Thoracic aorta (tissue), 2 donors: ENCODE results near the gene IAH1. TPM values are rescaled to one million over a fixed set of nuclear protein-coding genes. Genes with fewer than 3 reads are reported as not detected.

Source experiments
- ATAC-seq: fragments of 150-250 bp; one replicate; pipeline ENCODE4 v1.8.0; 2017; ENCODE audit warnings: low read depth; ENCODE audit not compliant: insufficient number of reproducible peaks, low FRiP score
- DNase-seq: peaks from one replicate; pipeline ENCODE4 v3.0.0-alpha.2; 2020; ENCODE audit warnings: low spot score
- H3K27ac ChIP-seq, 2 donors: fragments of 200-600 bp; sonication (generic); 1 replicate in 1 of 2; 2 replicates in 1 of 2; pipeline ENCODE4 v1.5.1; 2016; ENCODE audit warnings: mild to moderate bottlenecking in 2 of 2, moderate library complexity in 2 of 2
- H3K27me3 ChIP-seq: fragments of 200-600 bp; sonication (generic); replicated peaks from 2 replicates; pipeline ENCODE4 v1.6.0; 2016; ENCODE audit warnings: mild to moderate bottlenecking; ENCODE audit not compliant: insufficient read depth
- H3K36me3 ChIP-seq: fragments of 200-600 bp; sonication (generic); one replicate; pipeline ENCODE4 v1.5.1; 2016
- H3K4me1 ChIP-seq, 2 donors: fragments of 200-600 bp; sonication (generic); 1 replicate in 1 of 2; 2 replicates in 1 of 2; pipeline versions ENCODE4 v1.5.1 to v1.6.0; 2016; ENCODE audit warnings: low read depth in 2 of 2, mild to moderate bottlenecking in 1 of 2; ENCODE audit not compliant: control insufficient read depth in 1 of 2
- H3K4me3 ChIP-seq: fragments of 200-600 bp; sonication (generic); 2 replicates; pipeline ENCODE4 v1.5.1; 2016; ENCODE audit warnings: mild to moderate bottlenecking
- H3K9me3 ChIP-seq: fragments of 200-600 bp; sonication (generic); 2 replicates; pipeline ENCODE4 v1.5.1; 2016
- total RNA-seq, 2 donors: library from RNA; depleted of rRNA; stranded (reverse); fragments of >200 nt; gene quantifications; one replicate each; pipeline versions ENCODE4 v1.1.0 to v1.2.3, GENCODE V29; 2016
- TF ChIP-seq, protein P1 (sequence below): fragments of 200-600 bp; sonication (generic); IDR thresholded peaks from one replicate; pipeline ENCODE4 v1.5.1; 2019; ENCODE audit warnings: antibody characterized with exemption

Gene IAH1
- total RNA-seq, 2 donors from 2014 or later = 48.1 to 53.6 TPM

DNA sequence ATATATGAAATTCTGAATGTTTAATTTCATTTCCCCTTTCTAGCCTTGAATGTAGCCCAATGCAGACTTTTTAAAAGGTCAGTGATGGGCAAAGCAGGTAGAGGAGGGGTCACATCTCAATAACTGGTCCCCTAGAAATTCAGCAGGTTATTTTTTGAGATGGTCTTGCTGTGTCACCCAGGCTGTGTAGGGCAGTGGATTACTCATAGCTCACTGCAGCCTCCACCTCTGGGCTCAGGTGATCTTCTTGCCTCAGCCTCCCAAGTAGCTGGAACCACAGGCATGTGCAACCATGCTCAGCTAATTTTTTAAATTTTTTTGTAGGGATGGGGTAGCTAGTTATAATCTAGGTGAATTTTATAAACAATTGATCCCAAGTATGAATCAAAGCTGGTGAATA lies 8.8 kb downstream of the IAH1 start:
- H3K4me3 ChIP-seq = no peak overlapping the region
- H3K27me3 ChIP-seq = no peaks in the 10 kb centered on the region
- ATAC-seq (no peak), DNase-seq (no peak)
- H3K36me3 ChIP-seq = peaks cover 65% of the 10 kb centered on the region
- peaks cover 0 to 13% of the 10 kb centered on the region in 2 donors for H3K4me1 ChIP-seq
- TF ChIP-seq, protein P1, sequence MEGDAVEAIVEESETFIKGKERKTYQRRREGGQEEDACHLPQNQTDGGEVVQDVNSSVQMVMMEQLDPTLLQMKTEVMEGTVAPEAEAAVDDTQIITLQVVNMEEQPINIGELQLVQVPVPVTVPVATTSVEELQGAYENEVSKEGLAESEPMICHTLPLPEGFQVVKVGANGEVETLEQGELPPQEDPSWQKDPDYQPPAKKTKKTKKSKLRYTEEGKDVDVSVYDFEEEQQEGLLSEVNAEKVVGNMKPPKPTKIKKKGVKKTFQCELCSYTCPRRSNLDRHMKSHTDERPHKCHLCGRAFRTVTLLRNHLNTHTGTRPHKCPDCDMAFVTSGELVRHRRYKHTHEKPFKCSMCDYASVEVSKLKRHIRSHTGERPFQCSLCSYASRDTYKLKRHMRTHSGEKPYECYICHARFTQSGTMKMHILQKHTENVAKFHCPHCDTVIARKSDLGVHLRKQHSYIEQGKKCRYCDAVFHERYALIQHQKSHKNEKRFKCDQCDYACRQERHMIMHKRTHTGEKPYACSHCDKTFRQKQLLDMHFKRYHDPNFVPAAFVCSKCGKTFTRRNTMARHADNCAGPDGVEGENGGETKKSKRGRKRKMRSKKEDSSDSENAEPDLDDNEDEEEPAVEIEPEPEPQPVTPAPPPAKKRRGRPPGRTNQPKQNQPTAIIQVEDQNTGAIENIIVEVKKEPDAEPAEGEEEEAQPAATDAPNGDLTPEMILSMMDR = no peak
- no peak overlapping the region for H3K27ac ChIP-seq
- no peaks in the 10 kb centered on the region for H3K9me3 ChIP-seq

DNA sequence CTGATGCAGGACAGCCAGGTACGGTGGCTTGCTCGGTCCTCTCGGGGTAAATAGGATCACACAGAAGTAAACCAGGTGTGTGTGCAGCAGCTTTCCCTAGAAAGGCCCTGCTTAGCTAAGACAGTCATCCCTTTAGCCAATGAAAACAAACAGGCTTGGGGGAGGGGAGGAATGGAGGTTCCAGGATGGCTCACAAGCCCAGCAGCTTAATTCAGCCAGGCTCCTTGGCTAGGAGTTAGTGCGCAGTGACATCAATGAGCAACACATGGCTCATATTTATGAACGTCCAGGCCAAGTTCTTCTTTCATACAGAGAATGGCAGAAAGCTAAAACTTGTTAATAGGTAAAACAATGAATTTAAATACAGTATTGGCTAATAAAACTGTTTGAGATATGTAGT lies 10.2 kb downstream of the IAH1 start:
- ATAC-seq (no peak), DNase-seq (no peak)
- TF ChIP-seq, protein P1 = no peak
- H3K4me1 ChIP-seq = peaks cover 0 to 5% of the 10 kb centered on the region in 2 donors
- no peaks in the 10 kb centered on the region for H3K9me3 ChIP-seq
- H3K27me3 ChIP-seq = no peaks in the 10 kb centered on the region
- H3K36me3 ChIP-seq = peaks cover 68% of the 10 kb centered on the region
- no peak overlapping the region for H3K4me3 ChIP-seq
- H3K27ac ChIP-seq = no peak overlapping the region

DNA sequence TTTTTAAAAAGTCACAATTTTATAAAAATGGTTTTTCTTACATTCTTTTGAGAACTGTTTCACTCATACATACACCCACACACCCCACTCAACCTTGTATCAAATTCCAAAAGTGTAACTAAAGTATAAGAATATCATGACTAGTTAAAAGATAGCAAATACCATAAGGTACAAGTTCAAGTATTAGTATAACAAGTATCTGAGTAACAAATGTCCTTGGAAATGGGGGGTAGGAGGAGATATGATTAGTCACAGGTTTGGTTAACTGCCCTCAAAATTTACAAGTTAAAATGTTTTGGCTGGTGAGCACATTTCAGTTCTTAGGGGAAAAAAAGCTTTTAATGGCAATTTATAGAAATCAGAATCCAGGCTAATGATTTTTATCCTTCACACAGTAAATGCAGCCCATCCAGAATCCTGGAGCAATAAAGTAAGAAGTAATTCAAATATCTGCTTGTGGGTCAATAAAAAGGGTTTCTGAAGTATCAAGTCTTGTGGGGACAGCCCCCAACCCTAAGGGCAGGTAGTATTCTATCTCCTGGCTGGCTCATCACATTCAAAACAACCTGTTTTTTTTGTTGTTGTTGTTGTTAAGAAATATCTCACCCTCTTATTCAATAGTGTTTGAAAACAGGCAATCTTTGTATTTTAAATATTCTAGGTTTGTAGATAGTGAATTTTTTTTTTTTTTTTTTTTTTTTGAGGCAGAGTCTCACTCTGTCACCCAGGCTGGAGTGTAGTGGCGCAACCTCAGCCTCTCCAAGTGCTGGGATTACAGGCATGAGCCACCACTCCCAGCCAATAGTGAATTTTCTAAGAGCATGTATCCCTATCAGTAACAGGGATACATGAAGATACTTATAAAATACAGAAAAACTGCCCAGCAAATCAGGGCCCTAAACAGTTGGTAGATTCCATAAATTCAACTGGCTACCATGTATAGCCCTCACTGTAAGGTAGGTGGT lies 14.5 kb downstream of the IAH1 start:
- Histone ChIP-seq H3K9me3 (no peaks in the 10 kb centered on the region), H3K4me1 (peaks cover 0 to 5% of the 10 kb centered on the region in 2 donors), H3K36me3 (peaks cover 64% of the 10 kb centered on the region), H3K27me3 (no peaks in the 10 kb centered on the region), H3K27ac (no peak overlapping the region), H3K4me3 (no peak overlapping the region)
- TF ChIP-seq, protein P1 = no peak
- ATAC-seq = no peak
- DNase-seq = no peak

DNA sequence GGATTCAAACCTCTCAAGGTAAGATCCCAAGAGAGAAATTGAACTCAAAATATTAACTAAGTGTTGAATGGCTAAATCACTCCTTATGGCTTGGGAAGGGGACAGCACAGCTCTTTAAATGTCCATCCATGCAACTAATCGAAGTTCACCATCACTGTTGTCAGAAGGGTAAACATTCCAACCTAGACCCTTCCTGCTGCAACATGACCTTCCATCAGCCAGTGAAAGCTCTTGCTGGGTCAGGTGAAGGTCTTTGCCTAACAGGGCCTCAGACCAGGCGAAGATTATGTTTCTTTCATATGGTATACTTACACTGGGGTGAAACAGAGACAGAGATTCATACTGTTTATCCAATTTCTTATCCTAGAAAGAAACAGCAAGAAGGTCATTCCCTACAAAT lies 16.4 kb downstream of the IAH1 start:
- H3K4me3 ChIP-seq = no peak overlapping the region
- ATAC-seq (no peak), DNase-seq (no peak)
- no peaks in the 10 kb centered on the region for H3K4me1 ChIP-seq
- no peaks in the 10 kb centered on the region for H3K9me3 ChIP-seq
- H3K27me3 ChIP-seq = no peaks in the 10 kb centered on the region
- peaks cover 47% of the 10 kb centered on the region for H3K36me3 ChIP-seq
- TF ChIP-seq, protein P1 = no peak
- no peak overlapping the region for H3K27ac ChIP-seq

DNA sequence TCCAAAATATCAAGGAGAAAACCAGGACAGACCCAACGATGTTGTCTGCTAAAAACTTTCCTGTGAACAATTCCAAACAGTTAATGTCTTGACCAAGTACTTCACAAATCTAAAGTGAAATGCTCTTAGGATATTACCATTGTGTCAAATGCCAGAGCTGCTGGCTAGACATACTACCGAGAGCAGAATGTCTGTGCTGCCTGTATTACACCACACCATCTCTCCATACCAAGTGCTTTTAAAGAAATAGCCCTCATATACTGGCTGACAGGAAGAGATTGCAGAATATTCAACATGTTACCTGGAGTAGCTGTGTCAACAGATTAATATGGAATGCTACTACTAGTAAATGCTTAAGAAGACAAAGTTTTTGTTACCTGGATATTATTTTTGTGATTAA lies 18.6 kb downstream of the IAH1 start:
- TF ChIP-seq, protein P1 = no peak
- peaks cover 0 to under 1% of the 10 kb centered on the region in 2 donors for H3K4me1 ChIP-seq
- peaks cover 34% of the 10 kb centered on the region for H3K36me3 ChIP-seq
- DNase-seq (no peak), ATAC-seq (no peak)
- no peak overlapping the region for H3K27ac ChIP-seq
- H3K9me3 ChIP-seq = no peaks in the 10 kb centered on the region
- no peak overlapping the region for H3K4me3 ChIP-seq
- H3K27me3 ChIP-seq = no peaks in the 10 kb centered on the region
